Astrocyte (in vitro differentiated cells and primary cell): ENCODE measurements around the gene CNTNAP2.

Source experiments
- CTCF ChIP-seq: IDR thresholded peaks from 2 replicates; pipeline ENCODE4 v1.5.1; 2011; ENCODE audit warnings: low read depth, mild to moderate bottlenecking, inconsistent platforms, low read length, moderate library complexity; ENCODE audit not compliant: insufficient read depth
- EZH2 ChIP-seq: IDR thresholded peaks from 2 replicates; pipeline ENCODE4 v1.6.1; 2012; ENCODE audit warnings: mild to moderate bottlenecking, low read length, inconsistent platforms; ENCODE audit not compliant: insufficient read depth

GRCh38 chr7:148277042-148277660, 2160.6 kb downstream of the CNTNAP2 start:
- TF ChIP-seq CTCF (no peak), EZH2 (no peak)
